ENCODE results near the gene ELMO1.

GRCh38 chr7:37484426-37485073 is 35.9 kb upstream of the ELMO1 start:
- TF ChIP-seq CTCF (IDR thresholded peaks at IDR 0.05; ENCODE audit: low read depth, low read length, missing input control) (no peak), MAX (IDR thresholded peaks at IDR 0.05) (no peak), GABPA (IDR thresholded peaks at IDR 0.05 in 1 of 2, conservative IDR thresholded peaks at IDR 0.05 in 1 of 2) (no peak), ATF3 (IDR thresholded peaks at IDR 0.05) (no peak), FOXA1 (IDR thresholded peaks at IDR 0.05) (no peak), YY1 (IDR thresholded peaks at IDR 0.05) (no peak), RAD21 (IDR thresholded peaks at IDR 0.05) (no peak), JUND (IDR thresholded peaks at IDR 0.05) (no peak), SP1 (IDR thresholded peaks at IDR 0.05) (no peak), REST (IDR thresholded peaks at IDR 0.05) (no peak), TAF1 (conservative IDR thresholded peaks at IDR 0.05) (no peak), ZBTB33 (IDR thresholded peaks at IDR 0.05) (no peak), EGR1 (IDR thresholded peaks at IDR 0.05; ENCODE audit: low read depth in 2 of 2) (no peak), RXRA (IDR thresholded peaks at IDR 0.05) (no peak)

Data from liver (tissue), 3 donors.